Muscle layer of duodenum (tissue), 2 donors: Measurements from ENCODE around the gene MIXL1.
"Not testable (repeated sequence)": the region's sequence is repeated elsewhere in the genome, so short reads cannot be mapped to it uniquely, and the experiment has no call there.

Experiments
- H3K27ac ChIP-seq: one replicate; pipeline ENCODE4 v1.7.0; 2013; ENCODE audit warnings: mild to moderate bottlenecking, low read length
- H3K27me3 ChIP-seq: one replicate; pipeline ENCODE4 v1.7.0; 2013; ENCODE audit warnings: low read depth, mild to moderate bottlenecking, control low read depth, low read length
- H3K36me3 ChIP-seq, 2 donors: one replicate each; pipeline ENCODE4 v1.7.0; 2013; ENCODE audit warnings: low read length in 2 of 2, control low read depth in 1 of 2, mild to moderate bottlenecking in 1 of 2; ENCODE audit not compliant: insufficient read depth in 2 of 2, control insufficient read depth in 1 of 2
- H3K4me1 ChIP-seq, 2 donors: one replicate each; pipeline ENCODE4 v1.7.0; 2013; ENCODE audit warnings: low read length in 2 of 2, mild to moderate bottlenecking in 2 of 2, control low read depth in 1 of 2, moderate library complexity in 1 of 2; ENCODE audit not compliant: insufficient read depth in 2 of 2, control insufficient read depth in 1 of 2
- H3K4me3 ChIP-seq, 2 donors: one replicate each; pipeline ENCODE4 v1.7.0; 2013; ENCODE audit warnings: low read length in 2 of 2, low read depth in 1 of 2, mild to moderate bottlenecking in 1 of 2
- H3K9me3 ChIP-seq, 2 donors: one replicate each; pipeline ENCODE4 v1.7.0; 2013; ENCODE audit warnings: low read length in 2 of 2, control low read depth in 1 of 2, mild to moderate bottlenecking in 1 of 2; ENCODE audit not compliant: control insufficient read depth in 1 of 2
- donor health status: healthy.

The MIXL1 gene

DNA sequence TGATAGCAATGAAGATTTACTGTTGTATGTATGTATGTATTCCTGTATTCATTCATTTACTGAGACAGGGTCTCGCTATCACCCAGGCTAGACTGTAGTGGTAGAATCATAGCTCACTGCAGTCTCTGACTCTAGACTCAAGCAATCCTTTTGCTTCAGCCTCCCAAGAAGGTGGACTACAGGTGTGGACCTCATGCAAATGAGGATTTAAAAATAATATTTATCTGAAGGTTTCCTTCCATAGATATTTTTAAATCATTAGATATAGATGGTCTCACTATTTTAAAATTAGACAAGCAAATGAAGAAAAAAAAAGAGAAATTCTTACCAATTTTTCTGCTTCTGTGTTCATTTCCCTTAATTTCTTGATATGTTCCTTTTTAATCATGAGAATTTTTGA lies 27.0 kb downstream of the MIXL1 start:
- Histone ChIP-seq H3K9me3 (no peaks in the 10 kb centered on the region), H3K4me3 (no peak overlapping the region), H3K27me3 (no peaks in the 10 kb centered on the region), H3K4me1 (peaks cover 3 to 4% of the 10 kb centered on the region in 2 donors), H3K27ac (no peak overlapping the region), H3K36me3 (no peaks in the 10 kb centered on the region)

DNA sequence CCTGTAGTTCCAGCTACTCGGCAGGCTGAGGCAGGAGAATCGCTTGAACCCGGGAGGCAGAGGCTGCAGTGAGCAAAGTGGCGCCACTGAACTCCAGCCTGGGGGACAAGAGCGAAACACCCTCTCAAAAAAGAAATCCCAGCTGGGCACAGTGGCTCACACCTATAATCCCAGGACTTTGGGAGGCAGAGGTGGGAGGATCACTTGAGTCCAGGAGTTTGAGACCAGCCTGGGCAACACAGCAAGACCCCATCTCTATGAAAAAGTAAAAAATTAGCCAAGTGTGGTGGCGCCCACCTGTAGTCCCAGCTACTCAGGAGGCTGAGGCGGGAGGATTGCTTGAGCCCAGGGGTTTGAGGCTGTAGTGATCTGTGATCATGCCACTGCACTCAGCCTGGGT lies 29.4 kb downstream of the MIXL1 start:
- not testable (repeated sequence) for H3K4me1 ChIP-seq, H3K9me3 ChIP-seq, H3K27me3 ChIP-seq, H3K36me3 ChIP-seq, H3K4me3 ChIP-seq, H3K27ac ChIP-seq

DNA sequence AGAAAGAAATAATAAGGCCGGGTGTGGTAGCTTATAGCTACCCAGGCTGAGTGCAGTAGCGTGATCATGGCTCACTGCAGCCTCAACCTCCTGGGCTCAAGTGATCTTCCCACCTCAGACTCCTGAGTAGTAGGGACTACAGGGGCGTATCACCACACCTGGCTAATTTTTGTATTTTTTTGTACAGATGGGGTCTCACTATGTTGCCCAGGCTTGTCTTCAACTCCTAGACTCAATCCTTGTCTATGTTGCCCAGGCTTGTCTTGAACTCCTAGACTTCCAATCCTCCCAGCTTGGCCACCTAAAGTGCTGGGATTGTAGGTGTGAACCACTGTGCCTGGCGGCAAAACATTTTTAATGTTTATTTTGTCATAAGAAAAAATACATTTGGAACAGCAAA lies 30.5 kb downstream of the MIXL1 start:
- no peaks in the 10 kb centered on the region for H3K9me3 ChIP-seq
- no peaks in the 10 kb centered on the region for H3K27me3 ChIP-seq
- no peak overlapping the region for H3K4me3 ChIP-seq
- H3K4me1 ChIP-seq, result no peaks in the 10 kb centered on the region
- no peaks in the 10 kb centered on the region for H3K36me3 ChIP-seq
- H3K27ac ChIP-seq, result no peak overlapping the region

DNA sequence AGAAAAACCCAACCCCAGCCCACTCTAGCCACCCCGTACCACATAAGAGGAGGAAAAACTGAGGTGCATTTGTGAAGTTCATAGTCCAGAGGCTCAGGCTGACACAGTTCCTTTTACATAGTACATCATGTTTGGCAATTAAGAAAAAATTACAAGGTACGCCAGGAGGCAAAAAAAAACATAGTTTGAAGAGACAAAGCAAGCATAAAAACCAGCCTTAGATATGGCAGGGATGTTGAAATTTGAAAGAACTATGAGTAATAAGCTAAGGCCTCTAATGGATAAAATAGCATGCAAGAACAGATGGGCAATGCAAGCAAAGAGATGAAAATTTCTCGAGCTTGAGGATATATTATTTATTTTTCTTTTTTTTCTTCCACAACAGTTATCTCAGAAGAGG lies 31.9 kb downstream of the MIXL1 start:
- no peaks in the 10 kb centered on the region for H3K36me3 ChIP-seq

DNA sequence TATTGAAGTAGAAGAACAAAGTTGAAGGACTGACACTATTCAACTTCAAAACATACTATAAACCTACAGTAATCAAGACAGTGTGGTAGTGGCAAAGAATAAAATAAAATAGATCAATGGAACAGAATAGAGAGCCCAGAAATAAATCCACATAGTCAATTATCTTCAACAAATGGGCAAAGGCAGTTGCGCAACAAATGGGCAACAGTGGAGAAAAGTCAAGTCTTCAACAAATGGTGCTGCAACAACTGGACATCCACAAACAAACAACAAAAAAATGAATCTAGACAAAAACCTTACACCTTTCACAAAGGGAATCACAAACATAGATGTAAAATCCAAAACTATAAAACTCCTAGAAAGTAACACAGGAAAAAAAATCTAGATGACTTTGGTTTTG lies 38.4 kb downstream of the MIXL1 start:
- Histone ChIP-seq H3K36me3 (no peaks in the 10 kb centered on the region), H3K4me3 (no peak overlapping the region), H3K27me3 (no peaks in the 10 kb centered on the region), H3K4me1 (no peaks in the 10 kb centered on the region), H3K27ac (no peak overlapping the region), H3K9me3 (peaks cover 0 to 5% of the 10 kb centered on the region in 2 donors)

More for the DNA sequence above, 31.9 kb downstream of the MIXL1 start:
- Histone ChIP-seq H3K4me1 (no peaks in the 10 kb centered on the region), H3K27me3 (no peaks in the 10 kb centered on the region), H3K27ac (no peak overlapping the region), H3K9me3 (peaks cover 0 to 5% of the 10 kb centered on the region in 2 donors), H3K4me3 (no peak overlapping the region)

GRCh38 chr1:226268421-226269124 lies 45.1 kb downstream of the MIXL1 start:
- H3K4me1 ChIP-seq, result peaks cover 0 to 3% of the 10 kb centered on the region in 2 donors
- no peak overlapping the region for H3K4me3 ChIP-seq
- H3K27me3 ChIP-seq, result no peaks in the 10 kb centered on the region
- H3K36me3 ChIP-seq, result no peaks in the 10 kb centered on the region
- H3K27ac ChIP-seq, result no peak overlapping the region
- no peaks in the 10 kb centered on the region for H3K9me3 ChIP-seq

DNA sequence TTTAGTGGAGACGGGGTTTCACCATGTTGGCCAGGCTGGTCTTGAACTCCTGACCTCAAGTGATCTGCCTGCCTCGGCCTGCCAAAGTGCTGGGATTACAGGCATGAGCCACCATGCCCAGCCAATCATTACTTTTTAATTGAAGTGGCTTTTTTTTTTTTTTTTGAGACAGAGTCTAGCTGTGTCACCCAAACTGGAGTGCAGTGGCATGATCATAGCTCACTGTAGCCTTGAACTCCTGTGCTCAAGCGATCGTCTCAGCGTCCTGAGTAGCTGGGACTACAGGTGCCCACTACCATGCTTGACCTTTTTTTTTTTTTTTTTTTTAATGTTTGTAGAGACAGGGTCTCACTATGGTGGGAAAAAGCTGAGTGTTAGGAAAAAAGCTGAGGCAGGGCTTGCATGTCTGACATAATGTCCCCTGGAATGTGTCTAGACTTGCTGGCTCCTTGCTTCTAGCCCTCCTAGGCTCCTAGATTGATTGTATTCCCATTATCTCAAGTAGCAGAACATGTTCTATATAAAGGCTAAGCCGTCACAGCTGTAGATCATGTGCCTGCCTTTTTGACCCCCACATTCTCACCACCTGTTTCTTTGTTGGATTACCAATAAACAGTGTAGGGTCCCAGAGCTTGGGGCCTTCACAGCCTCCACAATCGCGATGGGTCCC lies 48.9 kb downstream of the MIXL1 start:
- not testable (repeated sequence) for H3K9me3 ChIP-seq, H3K27me3 ChIP-seq, H3K4me3 ChIP-seq, H3K27ac ChIP-seq, H3K4me1 ChIP-seq, H3K36me3 ChIP-seq

DNA sequence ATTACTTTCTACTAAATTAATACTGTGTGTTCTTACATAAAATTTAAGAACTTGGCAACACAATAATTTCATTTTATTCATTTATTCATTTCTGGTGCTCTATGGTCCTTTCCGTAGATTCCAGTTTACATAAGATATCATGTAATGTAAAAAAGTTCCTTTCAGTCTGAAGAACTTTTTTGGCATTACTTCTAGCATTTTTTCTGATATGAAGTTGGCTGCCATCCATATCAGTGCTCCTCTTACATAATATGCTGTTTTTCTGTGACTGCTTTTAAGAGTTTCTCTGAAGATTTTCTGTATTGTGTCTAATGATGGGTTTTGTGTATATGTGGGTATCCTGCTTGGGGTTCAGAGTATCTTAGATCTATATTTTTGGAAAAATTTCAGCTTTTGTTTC lies 50.7 kb downstream of the MIXL1 start:
- Histone ChIP-seq H3K9me3 (no peaks in the 10 kb centered on the region), H3K36me3 (no peaks in the 10 kb centered on the region), H3K27ac (no peak overlapping the region), H3K4me1 (no peaks in the 10 kb centered on the region), H3K27me3 (no peaks in the 10 kb centered on the region), H3K4me3 (no peak overlapping the region)

- Histone ChIP-seq H3K27me3 (no peaks in the 10 kb centered on the region), H3K4me1 (no peaks in the 10 kb centered on the region), H3K36me3 (no peaks in the 10 kb centered on the region), H3K27ac (no peak overlapping the region), H3K4me3 (no peak overlapping the region), H3K9me3 (no peaks in the 10 kb centered on the region)
Observed at GRCh38 chr1:226276077-226276682, 52.7 kb downstream of the MIXL1 start.
